Vagina (tissue), 2 donors: Measurements from ENCODE around the gene CCDC92.

Experiments used
- POLR2A ChIP-seq, 2 donors: fragments of 450-650 bp; IDR thresholded peaks; one replicate each; pipeline ENCODE4 v1.6.1; 2017; ENCODE audit warnings: antibody characterized with exemption in 2 of 2, mild to moderate bottlenecking in 2 of 2, moderate library complexity in 2 of 2
- TF ChIP-seq, protein P1 (sequence below), 3 experiments: fragments of 450-650 bp in 2 of 3; fragments of 200-600 bp in 1 of 3; sonication (generic) in 1 of 3; IDR thresholded peaks; one replicate each; pipeline ENCODE4 v1.5.1; 2017 to 2019; ENCODE audit warnings: antibody characterized with exemption in 3 of 3, mild to moderate bottlenecking in 2 of 3, moderate library complexity in 2 of 3

DNA sequence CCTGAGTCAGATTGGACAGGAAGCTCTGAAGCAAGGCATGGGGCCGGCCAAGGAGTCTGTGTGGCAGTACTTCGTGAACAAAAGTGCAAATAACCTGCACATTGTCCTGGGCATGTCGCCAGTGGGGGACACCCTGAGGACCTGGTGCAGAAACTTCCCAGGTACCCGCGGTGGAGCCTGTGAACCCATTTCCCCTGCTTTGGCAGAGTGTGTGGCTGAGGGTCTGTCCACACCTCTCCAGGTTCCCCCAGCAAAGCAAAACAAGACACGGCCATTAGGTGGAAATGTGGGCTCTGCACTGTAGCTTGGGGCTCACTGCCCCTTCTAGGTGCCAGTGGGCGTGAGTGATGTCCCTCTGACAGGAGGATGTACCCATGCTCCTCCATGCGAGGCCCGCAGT is 79.4 kb downstream of the CCDC92 start:
- TF ChIP-seq, protein P1, sequence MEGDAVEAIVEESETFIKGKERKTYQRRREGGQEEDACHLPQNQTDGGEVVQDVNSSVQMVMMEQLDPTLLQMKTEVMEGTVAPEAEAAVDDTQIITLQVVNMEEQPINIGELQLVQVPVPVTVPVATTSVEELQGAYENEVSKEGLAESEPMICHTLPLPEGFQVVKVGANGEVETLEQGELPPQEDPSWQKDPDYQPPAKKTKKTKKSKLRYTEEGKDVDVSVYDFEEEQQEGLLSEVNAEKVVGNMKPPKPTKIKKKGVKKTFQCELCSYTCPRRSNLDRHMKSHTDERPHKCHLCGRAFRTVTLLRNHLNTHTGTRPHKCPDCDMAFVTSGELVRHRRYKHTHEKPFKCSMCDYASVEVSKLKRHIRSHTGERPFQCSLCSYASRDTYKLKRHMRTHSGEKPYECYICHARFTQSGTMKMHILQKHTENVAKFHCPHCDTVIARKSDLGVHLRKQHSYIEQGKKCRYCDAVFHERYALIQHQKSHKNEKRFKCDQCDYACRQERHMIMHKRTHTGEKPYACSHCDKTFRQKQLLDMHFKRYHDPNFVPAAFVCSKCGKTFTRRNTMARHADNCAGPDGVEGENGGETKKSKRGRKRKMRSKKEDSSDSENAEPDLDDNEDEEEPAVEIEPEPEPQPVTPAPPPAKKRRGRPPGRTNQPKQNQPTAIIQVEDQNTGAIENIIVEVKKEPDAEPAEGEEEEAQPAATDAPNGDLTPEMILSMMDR (IDR thresholded peaks at IDR 0.05): no peak
- TF ChIP-seq POLR2A (IDR thresholded peaks at IDR 0.05): no peak
